ENCODE data around the gene GAPDHS. TPM values are rescaled to one million over a fixed set of nuclear protein-coding genes. Genes with fewer than 3 reads are reported as not detected.

Gene GAPDHS
- total and polyA plus RNA-seq, 4 donors, result not detected

DNA sequence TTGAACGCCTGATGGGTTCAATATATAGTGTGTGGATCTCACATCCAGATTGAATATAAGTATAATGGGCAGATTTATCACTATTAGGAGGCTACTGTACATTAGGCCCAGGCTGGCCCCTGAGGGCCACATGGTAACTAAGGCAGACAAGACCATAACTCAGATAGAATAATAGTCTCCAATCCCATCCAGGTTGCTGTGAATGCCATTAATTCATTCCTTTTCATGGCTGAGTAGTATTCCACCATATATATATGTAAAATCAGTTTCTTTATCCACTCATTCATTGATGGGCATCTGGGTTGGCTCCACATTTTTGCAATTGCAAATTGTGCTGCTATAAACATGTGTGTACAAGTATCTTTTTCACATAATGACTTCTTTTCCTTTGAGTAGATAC, 44.7 kb downstream of the GAPDHS start:
- no peak overlapping the region for H3K27ac ChIP-seq (ENCODE audit: low read depth in 1 of 2, low read length in 2 of 2)
- peaks cover 4 to 16% (median 8%) of the 10 kb centered on the region in 4 donors for H3K9me3 ChIP-seq (ENCODE audit: control insufficient read depth in 4 of 4, low read length in 3 of 4)
- no peaks in the 10 kb centered on the region for H3K27me3 ChIP-seq (ENCODE audit: control insufficient read depth in 4 of 4, insufficient read depth in 4 of 4, low read length in 3 of 4)
- no peak for DNase-seq (ENCODE audit: low spot score)
- no peaks in the 10 kb centered on the region for H3K36me3 ChIP-seq (ENCODE audit: control insufficient read depth in 4 of 4, insufficient read depth in 3 of 4, low read depth in 1 of 4, low read length in 3 of 4)
- no peak overlapping the region for H3K9ac ChIP-seq (ENCODE audit: low read depth in 1 of 2, low read length in 2 of 2)
- H3K4me3 ChIP-seq (ENCODE audit: low read depth in 1 of 3, low read length in 3 of 3), result no peak overlapping the region
- peaks cover 0 to 5% (median 2%) of the 10 kb centered on the region in 4 donors for H3K4me1 ChIP-seq (ENCODE audit: control insufficient read depth in 4 of 4, insufficient read depth in 4 of 4, low read length in 3 of 4)
- WGBS, result 77% methylated on average over 1 of the region's 1 CpG
- no peak for TF ChIP-seq RXRA (IDR thresholded peaks at IDR 0.05)
- TF ChIP-seq, protein P1, sequence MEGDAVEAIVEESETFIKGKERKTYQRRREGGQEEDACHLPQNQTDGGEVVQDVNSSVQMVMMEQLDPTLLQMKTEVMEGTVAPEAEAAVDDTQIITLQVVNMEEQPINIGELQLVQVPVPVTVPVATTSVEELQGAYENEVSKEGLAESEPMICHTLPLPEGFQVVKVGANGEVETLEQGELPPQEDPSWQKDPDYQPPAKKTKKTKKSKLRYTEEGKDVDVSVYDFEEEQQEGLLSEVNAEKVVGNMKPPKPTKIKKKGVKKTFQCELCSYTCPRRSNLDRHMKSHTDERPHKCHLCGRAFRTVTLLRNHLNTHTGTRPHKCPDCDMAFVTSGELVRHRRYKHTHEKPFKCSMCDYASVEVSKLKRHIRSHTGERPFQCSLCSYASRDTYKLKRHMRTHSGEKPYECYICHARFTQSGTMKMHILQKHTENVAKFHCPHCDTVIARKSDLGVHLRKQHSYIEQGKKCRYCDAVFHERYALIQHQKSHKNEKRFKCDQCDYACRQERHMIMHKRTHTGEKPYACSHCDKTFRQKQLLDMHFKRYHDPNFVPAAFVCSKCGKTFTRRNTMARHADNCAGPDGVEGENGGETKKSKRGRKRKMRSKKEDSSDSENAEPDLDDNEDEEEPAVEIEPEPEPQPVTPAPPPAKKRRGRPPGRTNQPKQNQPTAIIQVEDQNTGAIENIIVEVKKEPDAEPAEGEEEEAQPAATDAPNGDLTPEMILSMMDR (IDR thresholded peaks at IDR 0.05; ENCODE audit: low read depth, low read length, missing input control), result no peak
- TF ChIP-seq HNF4G (IDR thresholded peaks at IDR 0.05), result no peak
- TF ChIP-seq ZBTB33 (IDR thresholded peaks at IDR 0.05), result no peak
- TF ChIP-seq HNF4A (conservative IDR thresholded peaks at IDR 0.05), result no peak
- TF ChIP-seq TAF1 (conservative IDR thresholded peaks at IDR 0.05), result no peak
- TF ChIP-seq REST (IDR thresholded peaks at IDR 0.05), result no peak
- no peak for TF ChIP-seq MAX (IDR thresholded peaks at IDR 0.05)
- TF ChIP-seq SP1 (IDR thresholded peaks at IDR 0.05), result no peak
- no peak for TF ChIP-seq YY1 (IDR thresholded peaks at IDR 0.05)
- TF ChIP-seq, protein P2, sequence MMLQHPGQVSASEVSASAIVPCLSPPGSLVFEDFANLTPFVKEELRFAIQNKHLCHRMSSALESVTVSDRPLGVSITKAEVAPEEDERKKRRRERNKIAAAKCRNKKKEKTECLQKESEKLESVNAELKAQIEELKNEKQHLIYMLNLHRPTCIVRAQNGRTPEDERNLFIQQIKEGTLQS (IDR thresholded peaks at IDR 0.05), result no peak
- TF ChIP-seq EGR1 (IDR thresholded peaks at IDR 0.05; ENCODE audit: low read depth in 2 of 2), result no peak
- TF ChIP-seq FOXA1 (IDR thresholded peaks at IDR 0.05), result no peak
- TF ChIP-seq FOXA2 (IDR thresholded peaks at IDR 0.05), result no peak
- no peak for TF ChIP-seq GABPA (IDR thresholded peaks at IDR 0.05 in 1 of 2, conservative IDR thresholded peaks at IDR 0.05 in 1 of 2)

GRCh38 chr19:35578707-35579106, 45.5 kb downstream of the GAPDHS start:
- peaks cover 4 to 16% (median 8%) of the 10 kb centered on the region in 4 donors for H3K9me3 ChIP-seq (ENCODE audit: control insufficient read depth in 4 of 4, low read length in 3 of 4)
- 71% methylated on average over 7 of the region's 7 CpGs for WGBS

More at GRCh38 chr19:35578707-35579106, 45.5 kb downstream of the GAPDHS start:
- Histone ChIP-seq H3K36me3 (ENCODE audit: control insufficient read depth in 4 of 4, insufficient read depth in 3 of 4, low read depth in 1 of 4, low read length in 3 of 4) (no peaks in the 10 kb centered on the region), H3K4me1 (ENCODE audit: control insufficient read depth in 4 of 4, insufficient read depth in 4 of 4, low read length in 3 of 4) (no peaks in the 10 kb centered on the region), H3K27me3 (ENCODE audit: control insufficient read depth in 4 of 4, insufficient read depth in 4 of 4, low read length in 3 of 4) (no peaks in the 10 kb centered on the region), H3K4me3 (ENCODE audit: low read depth in 1 of 3, low read length in 3 of 3) (no peak overlapping the region), H3K27ac (ENCODE audit: low read depth in 1 of 2, low read length in 2 of 2) (no peak overlapping the region), H3K9ac (ENCODE audit: low read depth in 1 of 2, low read length in 2 of 2) (no peak overlapping the region)
- no peak for TF ChIP-seq RXRA (IDR thresholded peaks at IDR 0.05)
- no peak for DNase-seq (ENCODE audit: low spot score)

Data from liver (tissue), 9 donors.